ENCODE data around the gene ATP6AP1.
A peak's percentile ranks its signal among the peaks of the same experiment; 100 is the strongest.
"Not testable (repeated sequence)": the region's sequence is repeated elsewhere in the genome, so short reads cannot be mapped to it uniquely, and the experiment has no call there.

The ATP6AP1 gene

GRCh38 chrX:154428176-154429171 is at the start of gene ATP6AP1:
Gene ATP6AP1, plus strand, starts transcription at chrX:154428677. Its CDS starts 16 bp downstream, at chrX:154428693.
- peak; percentile 84 for FAIRE-seq

GRCh38 chrX:154378799-154379568 is 49.5 kb upstream of the ATP6AP1 start, which contains the start of gene EMD:
Gene EMD, plus strand, starts transcription at chrX:154379295. Its CDS starts 190 bp downstream, at chrX:154379485.
- DNase-seq (ENCODE audit: low spot score) = peak; percentile 97
- FAIRE-seq = peak; percentile 95

More at GRCh38 chrX:154428176-154429171, at the start of gene ATP6AP1:
- DNase-seq (ENCODE audit: low spot score) = peak; percentile 86

GRCh38 chrX:154379569-154379951 is 48.9 kb upstream of the ATP6AP1 start:
- no peak for DNase-seq (ENCODE audit: low spot score)
- no peak for FAIRE-seq

GRCh38 chrX:154380153-154380552 is 48.3 kb upstream of the ATP6AP1 start:
- DNase-seq (ENCODE audit: low spot score) (no peak), FAIRE-seq (no peak)

- DNase-seq (ENCODE audit: low spot score) = no peak
- FAIRE-seq = no peak
These were observed 47.7 kb upstream of the ATP6AP1 start for GRCh38 chrX:154380787-154381186.

GRCh38 chrX:154381271-154381670 is 47.2 kb upstream of the ATP6AP1 start:
- FAIRE-seq (no peak), DNase-seq (ENCODE audit: low spot score) (no peak)

- FAIRE-seq (no peak), DNase-seq (ENCODE audit: low spot score) (no peak)
These were observed 45.9 kb upstream of the ATP6AP1 start for GRCh38 chrX:154382483-154383069.

GRCh38 chrX:154383359-154384283 is 44.9 kb upstream of the ATP6AP1 start:
- no peak for FAIRE-seq

GRCh38 chrX:154384284-154384892 is 44.1 kb upstream of the ATP6AP1 start:
- no peak for FAIRE-seq
- no peak for DNase-seq (ENCODE audit: low spot score)

More at GRCh38 chrX:154383359-154384283, 44.9 kb upstream of the ATP6AP1 start:
- no peak for DNase-seq (ENCODE audit: low spot score)

- not testable (repeated sequence) for DNase-seq (ENCODE audit: low spot score)
These were observed 40.4 kb upstream of the ATP6AP1 start for GRCh38 chrX:154388094-154388493.

GRCh38 chrX:154388649-154389048 is 39.8 kb upstream of the ATP6AP1 start:
- peak; percentile 92 for FAIRE-seq
- not testable (repeated sequence) for DNase-seq (ENCODE audit: low spot score)

More at GRCh38 chrX:154388094-154388493, 40.4 kb upstream of the ATP6AP1 start:
- FAIRE-seq = peak; percentile 80

- peak; percentile 83 for FAIRE-seq
- not testable (repeated sequence) for DNase-seq (ENCODE audit: low spot score)
These were observed 38.4 kb upstream of the ATP6AP1 start for GRCh38 chrX:154389812-154390747.

GRCh38 chrX:154396363-154396762 is 32.1 kb upstream of the ATP6AP1 start:
- FAIRE-seq = not testable (repeated sequence)

GRCh38 chrX:154396973-154397887 is 31.2 kb upstream of the ATP6AP1 start:
- DNase-seq (ENCODE audit: low spot score) = peak; percentile 41
- no peak for FAIRE-seq

More at GRCh38 chrX:154396363-154396762, 32.1 kb upstream of the ATP6AP1 start:
- DNase-seq (ENCODE audit: low spot score) = peak; percentile 3

GRCh38 chrX:154397888-154398667 is 30.4 kb upstream of the ATP6AP1 start, which contains the start of gene RPL10:
Gene RPL10, plus strand, starts transcription at chrX:154398377. Its CDS starts 143 bp downstream, at chrX:154398520.
- DNase-seq (ENCODE audit: low spot score) = peak; percentile 97
- peak; percentile 85 for FAIRE-seq
